Stimulated activated CD8-positive, alpha-beta memory T cell treated with anti-CD3 and anti-CD28 coated beads, Interleukin-4, amount 100 ng/mL, for 48 hours (primary cell): ENCODE data around the gene HOXC10.

Experiments used
- DNase-seq: peaks from one replicate; pipeline ENCODE4 v3.0.0-alpha.2; 2020

Gene HOXC10

GRCh38 chr12:53992377-53992889, 7.5 kb downstream of the HOXC10 start:
- DNase-seq, result no peak

- no peak for DNase-seq
Measured at GRCh38 chr12:53993162-53994008, 8.4 kb downstream of the HOXC10 start.

GRCh38 chr12:53994009-53994263, 9.0 kb downstream of the HOXC10 start:
- DNase-seq, result no peak

- DNase-seq, result no peak
Measured at GRCh38 chr12:53994264-53995001, 9.5 kb downstream of the HOXC10 start.

- peak; percentile 52 for DNase-seq
Measured at GRCh38 chr12:53995002-53995377, 10.0 kb downstream of the HOXC10 start.

- no peak for DNase-seq
Measured at GRCh38 chr12:53995378-53996239, 10.7 kb downstream of the HOXC10 start.

- DNase-seq, result no peak
Measured at GRCh38 chr12:53996240-53997203, 11.6 kb downstream of the HOXC10 start.

- DNase-seq, result no peak
Measured at GRCh38 chr12:53997204-53998109, 12.5 kb downstream of the HOXC10 start.

- DNase-seq, result no peak
Measured at GRCh38 chr12:53998110-53998899, 13.4 kb downstream of the HOXC10 start.

GRCh38 chr12:53998900-53999236, 13.9 kb downstream of the HOXC10 start:
- DNase-seq, result no peak

GRCh38 chr12:53999559-54000115, 14.7 kb downstream of the HOXC10 start:
- DNase-seq, result peak; percentile 54

GRCh38 chr12:54000116-54001114, 15.5 kb downstream of the HOXC10 start, which contains the start of gene HOXC9:
HOXC9 (plus strand) TSS chr12:54000161; CDS start chr12:54000189, 28 bp downstream.
- no peak for DNase-seq

- no peak for DNase-seq
Measured at GRCh38 chr12:54001283-54002187, 16.6 kb downstream of the HOXC10 start.

GRCh38 chr12:54002278-54002914, 17.4 kb downstream of the HOXC10 start:
- DNase-seq, result no peak

GRCh38 chr12:54002915-54003389, 18.0 kb downstream of the HOXC10 start:
- no peak for DNase-seq

- DNase-seq, result no peak
Measured at GRCh38 chr12:54003625-54004024, 18.7 kb downstream of the HOXC10 start.
